HG02610 (cell line): ENCODE results near the gene CARS2.
"Not testable (repeated sequence)": the region's sequence is repeated elsewhere in the genome, so short reads cannot be mapped to it uniquely, and the experiment has no call there.

ENCODE experiments used
- ATAC-seq: cut with Tn5 transposase; IDR thresholded peaks from one replicate; pipeline ENCODE4 v1.9.1; 2021; ENCODE audit warnings: mild to moderate bottlenecking, moderate library complexity; ENCODE audit not compliant: unreplicated experiment

The CARS2 gene, protein sequence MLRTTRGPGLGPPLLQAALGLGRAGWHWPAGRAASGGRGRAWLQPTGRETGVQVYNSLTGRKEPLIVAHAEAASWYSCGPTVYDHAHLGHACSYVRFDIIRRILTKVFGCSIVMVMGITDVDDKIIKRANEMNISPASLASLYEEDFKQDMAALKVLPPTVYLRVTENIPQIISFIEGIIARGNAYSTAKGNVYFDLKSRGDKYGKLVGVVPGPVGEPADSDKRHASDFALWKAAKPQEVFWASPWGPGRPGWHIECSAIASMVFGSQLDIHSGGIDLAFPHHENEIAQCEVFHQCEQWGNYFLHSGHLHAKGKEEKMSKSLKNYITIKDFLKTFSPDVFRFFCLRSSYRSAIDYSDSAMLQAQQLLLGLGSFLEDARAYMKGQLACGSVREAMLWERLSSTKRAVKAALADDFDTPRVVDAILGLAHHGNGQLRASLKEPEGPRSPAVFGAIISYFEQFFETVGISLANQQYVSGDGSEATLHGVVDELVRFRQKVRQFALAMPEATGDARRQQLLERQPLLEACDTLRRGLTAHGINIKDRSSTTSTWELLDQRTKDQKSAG

DNA sequence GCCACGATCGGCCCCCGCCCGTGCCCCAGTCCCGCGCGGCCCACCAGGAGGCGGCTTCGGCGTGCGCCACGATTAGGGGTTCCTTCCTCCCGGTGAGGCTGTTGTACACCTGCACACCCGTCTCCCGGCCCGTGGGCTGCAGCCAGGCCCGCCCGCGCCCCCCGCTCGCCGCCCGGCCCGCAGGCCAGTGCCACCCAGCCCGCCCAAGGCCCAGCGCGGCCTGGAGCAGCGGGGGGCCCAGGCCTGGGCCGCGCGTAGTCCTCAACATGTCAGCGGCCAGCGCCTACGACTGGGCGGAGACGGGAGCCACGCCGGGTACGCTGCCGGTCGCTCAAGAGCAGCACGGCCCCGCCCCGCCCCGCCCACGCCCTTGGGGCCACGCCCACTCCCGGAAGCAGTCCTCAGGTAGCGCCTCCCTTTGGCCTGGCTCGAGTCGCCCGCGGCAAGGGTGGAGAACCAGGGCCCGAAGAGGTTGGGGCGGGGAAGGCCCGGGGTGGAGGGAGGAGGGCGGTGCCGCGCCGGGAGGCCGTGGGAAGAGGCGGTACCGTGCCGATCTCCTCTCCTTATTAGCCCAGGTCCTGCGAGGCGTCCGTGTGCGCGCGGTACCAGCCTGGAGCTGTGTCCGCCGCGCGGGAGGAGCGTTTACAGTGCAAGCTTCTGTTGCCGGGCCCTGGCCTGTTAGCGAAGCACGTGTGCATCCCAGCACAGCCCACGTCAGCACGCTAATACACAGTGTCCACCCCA, at the start of gene CARS2:
TSS of gene CARS2 (minus strand) at position 291 of the 744 bp plus-strand sequence. CDS start at position 268, 23 bp downstream.
- ATAC-seq: peak; percentile 97

DNA sequence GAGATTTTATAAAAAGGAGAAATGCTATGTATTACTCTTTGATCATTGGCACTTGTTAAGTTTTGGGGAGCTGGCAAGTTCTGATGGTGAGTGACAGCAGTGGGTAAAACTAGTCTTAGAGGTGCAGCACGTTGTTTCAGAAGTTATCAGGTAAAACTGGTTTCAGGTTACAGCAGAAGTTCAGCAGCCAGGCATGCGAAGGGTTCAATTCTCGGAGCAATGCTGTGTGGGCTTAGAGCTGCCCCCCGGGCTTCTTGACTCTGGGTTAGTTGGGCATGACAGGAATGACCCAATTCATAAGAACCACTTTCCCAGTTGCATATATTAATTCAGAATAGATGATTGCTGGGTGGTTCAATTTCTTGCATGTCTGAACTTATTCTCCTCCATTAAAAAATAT, 42.4 kb upstream of the CARS2 start:
- ATAC-seq: no peak

DNA sequence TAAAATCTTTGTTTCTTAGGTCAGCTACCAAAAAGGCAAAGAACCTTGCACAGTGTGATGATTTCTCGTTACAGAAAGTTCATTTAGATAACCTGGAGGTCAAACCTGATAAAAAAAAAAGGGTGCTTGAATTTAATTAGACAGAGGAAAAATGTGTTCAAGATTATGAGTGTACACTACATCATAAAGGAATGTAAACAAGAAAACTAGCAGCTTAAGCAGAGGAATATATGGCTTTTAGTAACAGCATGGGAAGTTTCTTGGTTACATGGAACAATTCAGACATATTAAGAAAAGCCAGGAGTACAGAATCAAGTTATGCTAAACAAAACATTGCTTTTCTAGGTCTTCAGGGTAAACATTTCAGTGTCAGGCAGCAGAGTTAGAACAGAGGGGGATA, 40.5 kb upstream of the CARS2 start:
- ATAC-seq: no peak

DNA sequence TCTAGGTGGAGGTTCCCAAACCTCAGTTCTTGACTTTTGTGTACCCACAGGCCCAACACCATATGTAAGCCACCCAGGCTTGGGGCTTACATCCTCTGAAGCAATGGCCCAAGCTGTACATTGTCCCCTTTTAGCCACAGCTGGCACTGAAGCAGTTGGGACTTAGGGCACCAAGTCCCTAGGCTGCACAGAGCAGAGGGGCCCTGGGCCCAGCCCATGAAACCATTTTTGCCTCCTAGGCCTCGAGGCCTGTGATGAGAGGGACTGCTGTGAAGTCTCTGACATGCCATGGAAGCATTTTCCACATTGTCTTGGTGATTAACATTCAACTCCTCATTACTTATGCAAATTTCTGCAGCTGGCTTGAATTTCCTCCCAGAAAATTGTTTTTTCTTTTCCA, 37.8 kb upstream of the CARS2 start:
- ATAC-seq: no peak

DNA sequence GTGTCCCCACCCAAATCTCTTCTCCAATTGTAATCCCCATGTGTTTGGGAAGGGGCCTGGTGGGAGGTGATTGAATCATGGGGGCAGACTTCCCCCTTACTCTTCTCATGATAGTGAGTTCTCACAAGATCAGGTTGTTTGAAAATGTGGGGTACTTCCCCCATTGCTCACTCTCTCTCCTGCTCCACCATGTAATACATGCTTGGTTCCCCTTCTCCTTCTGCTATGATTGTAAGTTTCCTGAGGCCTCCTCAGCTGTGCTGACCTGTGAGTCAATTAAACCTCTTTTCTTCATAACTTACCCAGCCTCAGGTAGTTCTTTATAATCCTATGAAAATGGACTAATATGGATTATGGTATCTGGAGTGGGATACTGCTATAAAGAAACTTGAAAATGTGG, 31.6 kb upstream of the CARS2 start:
- no peak for ATAC-seq

DNA sequence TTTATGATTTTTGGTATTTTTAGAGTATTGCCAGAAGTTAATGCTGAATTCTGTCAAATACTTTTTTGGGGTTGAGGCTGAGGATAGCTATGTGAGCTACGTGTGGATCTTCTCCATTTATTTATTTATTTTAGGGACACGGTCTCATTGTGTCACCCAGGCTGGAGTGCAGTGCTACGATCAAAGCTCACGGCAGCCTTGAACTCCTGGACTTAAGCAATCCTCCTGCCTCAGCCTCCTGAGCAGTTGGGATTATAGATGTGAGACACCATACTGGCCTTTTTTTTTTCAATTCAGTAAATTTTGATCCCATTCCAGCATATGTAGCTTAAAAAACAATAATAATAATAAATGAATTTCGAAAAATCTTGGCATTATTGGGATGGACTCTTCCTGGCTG, 28.6 kb upstream of the CARS2 start:
- ATAC-seq: no peak

DNA sequence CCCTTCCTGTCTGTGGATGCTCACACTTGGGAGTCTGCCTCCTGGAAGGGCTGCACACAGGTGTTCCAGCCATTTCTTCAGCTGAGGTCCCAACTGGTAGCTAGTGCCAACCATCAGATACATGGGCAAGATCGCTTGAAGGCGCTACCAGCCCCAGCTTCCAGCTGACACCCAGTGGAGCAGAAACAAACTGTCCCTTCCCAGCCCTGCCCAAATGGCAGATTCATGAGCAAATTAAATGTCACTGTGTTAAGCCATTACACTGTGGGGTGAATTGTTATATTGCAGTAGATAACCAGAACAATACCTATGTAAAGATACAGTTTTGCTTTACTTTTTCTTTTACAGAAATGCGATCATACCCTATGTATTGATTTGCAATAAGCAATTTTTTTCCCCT, 25.2 kb upstream of the CARS2 start:
- no peak for ATAC-seq

DNA sequence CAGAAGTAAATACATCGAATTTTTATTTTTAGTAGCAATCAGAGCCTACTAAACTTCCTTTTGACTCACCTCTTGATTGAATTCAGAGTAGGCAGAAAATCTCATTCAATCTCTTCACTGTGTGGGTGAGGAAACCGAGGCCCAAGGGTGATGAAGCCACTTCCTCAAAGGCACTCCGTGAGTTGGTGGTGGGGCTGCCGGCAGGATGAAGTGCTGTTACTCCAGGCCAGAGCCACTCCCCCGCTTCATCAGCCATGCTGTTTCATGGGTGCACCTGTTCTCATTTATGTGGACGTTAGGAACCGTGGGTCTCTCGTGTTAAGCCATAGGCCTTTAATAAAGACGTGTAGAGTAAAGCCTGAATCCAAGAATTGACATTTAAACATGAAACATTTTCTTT, 20.8 kb upstream of the CARS2 start:
- ATAC-seq: no peak

DNA sequence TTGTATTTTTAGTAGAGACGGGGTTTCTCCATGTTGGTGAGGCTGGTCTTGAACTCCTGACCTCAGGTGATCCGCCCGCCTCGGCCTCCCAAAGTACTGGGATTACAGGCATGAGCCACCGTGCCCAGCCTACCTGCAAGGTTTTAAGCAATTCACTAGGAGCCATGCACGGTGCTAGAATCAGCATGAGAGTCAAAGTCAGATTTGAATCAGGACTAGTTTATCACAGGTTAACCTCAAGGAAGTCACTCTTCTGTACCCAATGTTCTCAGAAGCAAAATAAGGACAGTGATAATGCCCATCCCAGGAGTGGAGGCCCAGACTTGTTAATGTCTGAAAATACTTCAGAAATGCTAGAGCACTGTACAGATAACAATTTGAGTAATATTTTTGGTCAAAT, 20.2 kb upstream of the CARS2 start:
- not testable (repeated sequence) for ATAC-seq

DNA sequence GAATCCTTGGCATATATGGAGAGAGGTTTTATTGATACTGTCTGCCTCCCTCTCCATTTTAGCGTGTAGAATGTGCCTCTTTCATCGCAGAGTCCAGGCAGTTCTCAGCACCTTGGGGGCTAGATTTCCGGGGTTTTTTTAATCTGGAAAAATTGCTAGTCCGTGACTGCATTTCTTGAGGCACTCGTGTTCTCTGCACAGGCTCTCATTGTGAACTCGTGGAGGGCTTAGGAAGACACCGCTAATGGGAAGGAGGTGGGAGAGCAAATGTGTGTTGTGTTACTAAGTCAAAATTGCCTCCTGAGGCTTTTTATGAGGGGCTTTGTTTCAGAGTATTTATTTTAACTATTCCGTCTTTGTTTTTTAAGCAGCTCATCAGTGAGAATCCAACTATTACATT, 17.7 kb upstream of the CARS2 start:
- no peak for ATAC-seq

DNA sequence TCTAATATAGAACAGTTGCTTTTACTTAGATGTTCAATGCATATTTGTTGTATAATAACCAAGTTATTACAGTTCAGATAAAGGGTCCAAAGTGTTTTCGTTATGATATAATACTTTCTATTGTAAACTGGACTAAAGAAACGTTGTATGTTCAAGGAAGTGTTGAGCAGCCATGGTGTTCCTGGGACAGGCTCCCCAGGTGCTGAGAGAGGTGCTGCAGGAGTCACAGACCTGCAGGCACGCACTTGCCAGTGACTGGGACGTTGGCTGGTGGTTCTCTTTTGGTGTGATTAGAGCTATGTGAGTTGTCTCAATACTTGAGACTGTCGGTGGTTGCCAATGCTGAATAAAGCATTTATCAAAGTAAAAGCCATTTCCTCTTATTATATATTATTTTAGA, 17.1 kb upstream of the CARS2 start:
- no peak for ATAC-seq

DNA sequence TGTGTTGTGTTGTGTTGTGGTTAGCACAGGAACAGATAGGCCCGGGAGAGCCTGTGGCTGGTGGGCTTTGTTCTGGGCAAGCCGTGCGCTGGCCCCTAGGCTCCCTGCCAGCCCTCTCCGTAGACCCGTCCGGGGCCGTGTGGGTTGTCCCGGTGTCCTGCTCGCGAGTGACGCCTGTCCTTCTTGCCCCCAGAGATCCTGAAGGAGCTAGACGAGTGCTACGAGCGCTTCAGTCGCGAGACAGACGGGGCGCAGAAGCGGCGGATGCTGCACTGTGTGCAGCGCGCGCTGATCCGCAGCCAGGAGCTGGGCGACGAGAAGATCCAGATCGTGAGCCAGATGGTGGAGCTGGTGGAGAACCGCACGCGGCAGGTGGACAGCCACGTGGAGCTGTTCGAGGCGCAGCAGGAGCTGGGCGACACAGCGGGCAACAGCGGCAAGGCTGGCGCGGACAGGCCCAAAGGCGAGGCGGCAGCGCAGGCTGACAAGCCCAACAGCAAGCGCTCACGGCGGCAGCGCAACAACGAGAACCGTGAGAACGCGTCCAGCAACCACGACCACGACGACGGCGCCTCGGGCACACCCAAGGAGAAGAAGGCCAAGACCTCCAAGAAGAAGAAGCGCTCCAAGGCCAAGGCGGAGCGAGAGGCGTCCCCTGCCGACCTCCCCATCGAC, 13.3 kb upstream of the CARS2 start:
- ATAC-seq: no peak

DNA sequence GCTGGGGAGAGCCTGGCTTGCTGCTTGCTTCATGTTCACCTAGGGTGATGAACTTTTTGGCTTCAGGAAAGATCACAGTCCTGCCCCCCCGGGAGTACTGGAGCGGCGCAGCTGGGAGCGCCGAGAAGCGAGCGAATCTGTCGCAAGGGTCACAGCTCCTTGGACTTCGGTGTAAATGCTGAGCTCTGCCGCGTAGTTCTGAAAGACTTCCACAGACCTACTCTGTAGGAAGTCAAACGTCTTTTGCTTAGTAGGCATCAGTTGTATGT, 10.3 kb upstream of the CARS2 start:
- ATAC-seq: no peak

DNA sequence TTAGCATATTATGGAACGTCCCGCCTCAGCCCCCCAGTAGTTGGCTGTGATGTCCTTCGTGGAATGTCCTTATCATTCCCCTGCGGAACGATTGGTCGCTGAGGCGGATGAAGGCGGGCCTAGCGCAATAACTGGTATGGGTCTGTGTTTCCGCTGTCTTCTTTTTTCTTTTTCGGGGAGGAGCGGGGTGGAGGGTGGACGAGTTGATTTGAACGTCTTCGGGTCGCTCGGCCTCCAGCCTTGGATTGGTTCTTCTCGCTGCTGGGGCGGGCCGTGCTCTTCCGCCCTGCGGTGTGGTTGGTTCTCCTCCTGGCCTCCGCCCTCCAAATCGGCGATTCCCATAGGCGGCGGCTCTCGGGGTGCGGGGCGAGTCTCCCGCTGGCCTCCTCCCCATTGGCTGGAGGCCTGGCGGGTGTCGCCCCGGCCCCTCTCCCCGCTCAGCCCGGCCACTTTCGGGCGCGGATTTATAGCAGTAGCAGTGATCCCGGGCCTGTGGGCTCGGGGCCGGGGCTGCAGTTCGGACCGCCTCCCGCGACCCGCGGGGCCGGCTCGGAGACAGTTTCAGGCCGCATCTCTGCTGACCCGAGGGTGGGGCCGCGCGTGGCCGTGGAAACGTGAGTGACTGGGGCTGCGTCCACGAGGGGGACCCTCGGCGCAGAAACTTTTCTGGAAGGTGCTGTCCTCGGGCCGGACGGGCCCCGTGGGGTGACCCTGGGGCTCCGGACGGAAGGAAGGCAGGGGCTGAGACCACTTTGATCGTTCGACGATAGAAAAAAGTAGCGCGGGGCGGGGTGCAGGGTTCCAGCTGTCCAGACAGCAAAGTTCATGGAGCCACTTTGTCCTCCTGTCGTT, 9.7 kb upstream of the CARS2 start:
- ATAC-seq: peak; percentile 65

DNA sequence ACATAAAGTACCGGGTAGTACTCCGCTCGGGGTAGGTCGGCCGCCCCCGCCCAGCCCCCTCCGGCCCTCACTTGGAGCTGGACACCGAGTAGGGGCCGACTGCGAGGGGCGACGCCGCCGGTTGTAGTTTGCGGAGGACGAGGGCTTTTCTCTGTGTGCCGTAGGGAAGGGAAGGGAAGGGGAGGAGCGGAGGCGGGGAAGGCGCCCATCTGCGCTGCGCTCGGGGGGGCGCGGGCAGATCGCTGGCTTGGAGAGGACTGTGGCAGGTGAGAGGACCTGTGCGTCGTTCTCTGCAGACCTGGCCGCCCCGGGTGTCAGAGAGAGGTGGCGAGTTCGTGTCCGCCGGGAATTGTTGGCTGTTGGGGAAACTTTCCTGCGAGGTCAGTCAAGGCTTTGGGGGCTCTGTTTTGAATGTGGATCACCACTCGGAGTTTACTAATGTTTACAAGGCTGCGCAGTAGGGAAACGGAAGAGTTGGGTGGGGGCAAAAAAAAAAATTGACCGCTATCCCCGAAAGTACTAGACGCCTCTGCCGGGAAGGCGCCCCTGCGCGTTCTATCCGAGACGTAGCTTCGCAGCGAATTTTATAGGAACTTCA, 9.0 kb upstream of the CARS2 start:
- no peak for ATAC-seq

DNA sequence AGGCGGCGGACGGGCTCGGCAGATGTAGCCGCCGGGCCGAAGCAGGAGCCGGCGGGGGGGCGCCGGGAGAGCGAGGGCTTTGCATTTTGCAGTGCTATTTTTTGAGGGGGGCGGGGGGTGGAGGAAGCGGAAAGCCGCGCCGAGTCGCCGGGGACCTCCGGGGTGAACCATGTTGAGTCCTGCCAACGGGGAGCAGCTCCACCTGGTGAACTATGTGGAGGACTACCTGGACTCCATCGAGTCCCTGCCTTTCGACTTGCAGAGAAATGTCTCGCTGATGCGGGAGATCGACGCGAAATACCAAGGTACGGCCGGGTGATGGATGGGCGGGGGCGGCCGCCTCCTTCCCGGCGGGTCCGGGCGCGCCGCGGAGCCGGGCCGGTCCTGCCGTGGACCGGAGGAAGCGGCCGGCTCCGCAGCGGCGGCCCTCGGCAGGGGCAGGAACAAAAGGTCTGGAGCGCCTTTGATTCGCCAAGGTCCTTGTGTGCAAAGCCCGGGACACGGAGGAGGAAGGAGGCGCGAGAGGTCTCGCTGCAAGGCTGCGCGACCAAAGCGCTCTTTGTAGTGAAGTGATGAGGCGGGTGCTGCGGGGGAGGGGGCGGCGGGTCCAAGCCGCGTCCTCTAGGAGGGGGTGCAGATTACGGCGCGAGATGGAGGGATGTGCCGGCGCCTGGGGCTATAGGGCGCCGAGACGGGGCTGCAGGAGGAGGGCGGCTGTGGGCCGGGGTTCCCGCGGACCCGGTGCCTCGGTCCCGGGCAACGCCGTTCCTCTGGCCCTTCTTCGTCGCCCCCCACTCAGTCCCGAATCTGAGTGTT, 8.3 kb upstream of the CARS2 start:
- ATAC-seq: no peak

DNA sequence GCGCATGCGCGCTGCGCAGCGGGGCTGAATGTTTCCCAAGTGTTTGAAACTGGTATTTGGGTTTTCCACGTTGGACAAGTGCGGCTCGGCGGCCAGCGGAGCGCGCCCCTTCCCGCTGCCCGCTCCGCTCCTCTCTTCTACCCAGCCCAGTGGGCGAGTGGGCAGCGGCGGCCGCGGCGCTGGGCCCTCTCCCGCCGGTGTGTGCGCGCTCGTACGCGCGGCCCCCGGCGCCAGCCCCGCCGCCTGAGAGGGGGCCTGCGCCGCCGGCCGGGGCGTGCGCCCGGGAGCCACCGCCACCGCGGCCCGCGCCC, 7.7 kb upstream of the CARS2 start, which contains the start of gene ING1:
TSS of gene ING1 (plus strand) at position 59 of the 311 bp plus-strand sequence. CDS start 450 bp downstream, outside the sequence.
- no peak for ATAC-seq

DNA sequence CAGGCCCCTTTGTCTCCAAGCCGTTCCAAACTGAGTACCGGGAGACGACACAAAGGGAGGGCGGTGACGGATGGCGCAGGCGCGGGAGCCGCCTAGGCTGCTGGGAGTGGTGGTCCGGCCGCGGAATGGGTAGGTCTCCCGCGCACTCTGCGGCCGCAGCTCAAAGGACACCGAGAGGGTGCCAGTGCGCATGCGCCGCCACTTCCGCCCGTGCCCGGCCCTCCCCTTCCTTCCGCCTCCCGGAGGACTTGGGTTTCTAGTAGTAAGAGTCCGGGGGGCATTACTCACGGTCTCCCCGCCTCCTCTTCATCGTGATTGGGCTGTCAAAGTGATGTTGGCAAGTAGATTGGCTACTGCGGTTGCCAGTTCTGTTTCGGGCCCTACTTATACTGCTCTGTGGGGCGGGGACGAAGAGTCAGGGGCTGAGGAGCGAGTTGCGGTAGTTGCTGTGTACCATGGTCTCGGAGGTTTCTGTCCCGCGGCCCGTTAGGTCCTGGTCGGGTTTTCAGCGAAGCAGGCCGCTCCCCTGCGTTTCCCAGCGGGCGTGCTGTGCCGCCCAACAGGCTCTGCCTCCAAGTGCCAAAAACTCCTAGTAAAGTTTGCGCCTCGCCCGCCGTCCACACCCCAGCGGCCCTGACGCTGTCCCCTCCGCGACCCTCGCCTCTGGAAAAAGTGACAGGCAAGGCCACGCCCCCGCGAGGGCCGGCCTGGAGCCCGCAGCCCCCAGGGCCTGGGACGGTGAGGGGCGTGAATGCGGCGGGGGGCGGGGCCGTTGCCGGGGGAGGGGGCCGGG, 7.1 kb upstream of the CARS2 start:
- ATAC-seq: peak; percentile 54
